Lower leg skin (tissue), 3 donors: ENCODE data around the gene UBR4.

ENCODE experiments used
- CTCF ChIP-seq, 3 donors: fragments of 450-650 bp; IDR thresholded peaks; one replicate each; pipeline ENCODE4 v1.5.1; 2016; ENCODE audit warnings: antibody characterized with exemption in 3 of 3, mild to moderate bottlenecking in 3 of 3, moderate library complexity in 2 of 3
- POLR2A ChIP-seq, 2 donors: fragments of 450-650 bp; IDR thresholded peaks; one replicate each; pipeline ENCODE4 v1.6.1; 2016 to 2017; ENCODE audit warnings: antibody characterized with exemption in 2 of 2, mild to moderate bottlenecking in 1 of 2, moderate library complexity in 1 of 2

GRCh38 chr1:19177811-19178210, 32.3 kb downstream of the UBR4 start:
- TF ChIP-seq CTCF (IDR thresholded peaks at IDR 0.05) (no peak), POLR2A (IDR thresholded peaks at IDR 0.05) (no peak)
